Measurements from ENCODE around the gene GGA3.

Gene GGA3

GRCh38 chr17:75228305-75228704 is 33.1 kb downstream of the GGA3 start:
- no peak overlapping the region for H3K4me3 ChIP-seq (ENCODE audit: low read depth, low read length)
- no peak for TF ChIP-seq CTCF (IDR thresholded peaks at IDR 0.05; ENCODE audit: low read depth, low read length)
- DNase-seq: no peak
- no peaks in the 10 kb centered on the region for H3K27me3 ChIP-seq (ENCODE audit: insufficient read depth, low read depth, severe bottlenecking)
- no peaks in the 10 kb centered on the region for H3K9me3 ChIP-seq (ENCODE audit: severe bottlenecking)
- H3K27ac ChIP-seq: no peak overlapping the region
- H3K36me3 ChIP-seq: peaks cover 92% of the 10 kb centered on the region

GRCh38 chr17:75227729-75228128 is 33.7 kb downstream of the GGA3 start:
- Histone ChIP-seq H3K9me3 (ENCODE audit: severe bottlenecking) (no peaks in the 10 kb centered on the region), H3K27ac (no peak overlapping the region), H3K36me3 (peaks cover 91% of the 10 kb centered on the region), H3K4me3 (ENCODE audit: low read depth, low read length) (no peak overlapping the region), H3K27me3 (ENCODE audit: insufficient read depth, low read depth, severe bottlenecking) (no peaks in the 10 kb centered on the region)
- no peak for TF ChIP-seq CTCF (IDR thresholded peaks at IDR 0.05; ENCODE audit: low read depth, low read length)
- DNase-seq: no peak

- H3K9me3 ChIP-seq (ENCODE audit: severe bottlenecking): no peaks in the 10 kb centered on the region
- no peaks in the 10 kb centered on the region for H3K27me3 ChIP-seq (ENCODE audit: insufficient read depth, low read depth, severe bottlenecking)
- DNase-seq: no peak
- peaks cover 94% of the 10 kb centered on the region for H3K36me3 ChIP-seq
- no peak overlapping the region for H3K27ac ChIP-seq
- TF ChIP-seq CTCF (IDR thresholded peaks at IDR 0.05; ENCODE audit: low read depth, low read length): no peak
- no peak overlapping the region for H3K4me3 ChIP-seq (ENCODE audit: low read depth, low read length)
These were observed 36.4 kb downstream of the GGA3 start for GRCh38 chr17:75225016-75225415.

- no peak for DNase-seq
- Histone ChIP-seq H3K9me3 (ENCODE audit: severe bottlenecking) (no peaks in the 10 kb centered on the region), H3K27me3 (ENCODE audit: insufficient read depth, low read depth, severe bottlenecking) (no peaks in the 10 kb centered on the region), H3K4me3 (ENCODE audit: low read depth, low read length) (no peak overlapping the region), H3K36me3 (peaks cover 99% of the 10 kb centered on the region), H3K27ac (no peak overlapping the region)
- no peak for TF ChIP-seq CTCF (IDR thresholded peaks at IDR 0.05; ENCODE audit: low read depth, low read length)
These were observed 41.6 kb downstream of the GGA3 start for GRCh38 chr17:75219815-75220214.

- no peaks in the 10 kb centered on the region for H3K27me3 ChIP-seq (ENCODE audit: insufficient read depth, low read depth, severe bottlenecking)
- no peak overlapping the region for H3K27ac ChIP-seq
- no peak overlapping the region for H3K4me3 ChIP-seq (ENCODE audit: low read depth, low read length)
- H3K36me3 ChIP-seq: peaks cover 98% of the 10 kb centered on the region
- no peak for TF ChIP-seq CTCF (IDR thresholded peaks at IDR 0.05; ENCODE audit: low read depth, low read length)
- no peaks in the 10 kb centered on the region for H3K9me3 ChIP-seq (ENCODE audit: severe bottlenecking)
- DNase-seq: no peak
These were observed 43.3 kb downstream of the GGA3 start for GRCh38 chr17:75218131-75218530.

- TF ChIP-seq CTCF (IDR thresholded peaks at IDR 0.05; ENCODE audit: low read depth, low read length): no peak
- DNase-seq: no peak
These were observed 52.3 kb downstream of the GGA3 start for GRCh38 chr17:75209061-75209460.

More at GRCh38 chr17:75209061-75209460, 52.3 kb downstream of the GGA3 start:
- no peaks in the 10 kb centered on the region for H3K27me3 ChIP-seq (ENCODE audit: insufficient read depth, low read depth, severe bottlenecking)
- no peaks in the 10 kb centered on the region for H3K9me3 ChIP-seq (ENCODE audit: severe bottlenecking)
- no peak overlapping the region for H3K4me3 ChIP-seq (ENCODE audit: low read depth, low read length)
- H3K36me3 ChIP-seq: peaks cover 70% of the 10 kb centered on the region
- H3K27ac ChIP-seq: no peak overlapping the region

Data from WERI-Rb-1 (cell line).